ENCODE results near the gene ITPRIP. TPM values are rescaled to one million over a fixed set of nuclear protein-coding genes. Genes with fewer than 3 reads are reported as not detected.

ITPRIP gene
- polyA plus RNA-seq, 4 donors, result 10.0 to 13.7 (median 11.3) TPM

- DNase-seq (ENCODE audit: low read depth in 4 of 4, low spot score in 3 of 4), result peak in 3 of 4 donors; percentile 71 to 79 (median 73)
Measured at GRCh38 chr10:104291439-104291951, 46.8 kb downstream of the ITPRIP start.

GRCh38 chr10:104288355-104288754, 49.9 kb downstream of the ITPRIP start:
- no peak for DNase-seq (ENCODE audit: low read depth in 4 of 4, low spot score in 3 of 4)

- no peak for DNase-seq (ENCODE audit: low read depth in 4 of 4, low spot score in 3 of 4)
Measured at GRCh38 chr10:104286939-104287338, 51.3 kb downstream of the ITPRIP start.

GRCh38 chr10:104284846-104285245, 53.4 kb downstream of the ITPRIP start:
- DNase-seq (ENCODE audit: low read depth in 4 of 4, low spot score in 3 of 4), result no peak

- no peak for DNase-seq (ENCODE audit: low read depth in 4 of 4, low spot score in 3 of 4)
Measured at GRCh38 chr10:104281694-104282093, 56.6 kb downstream of the ITPRIP start.

- no peak for DNase-seq (ENCODE audit: low read depth in 4 of 4, low spot score in 3 of 4)
Measured at GRCh38 chr10:104279550-104280259, 58.6 kb downstream of the ITPRIP start.

- no peak for DNase-seq (ENCODE audit: low read depth in 4 of 4, low spot score in 3 of 4)
Measured at GRCh38 chr10:104277785-104278184, 60.5 kb downstream of the ITPRIP start.

- no peak for DNase-seq (ENCODE audit: low read depth in 4 of 4, low spot score in 3 of 4)
Measured at GRCh38 chr10:104276192-104276591, 62.1 kb downstream of the ITPRIP start.

- peak in 1 of 4 donors; percentile 70 for DNase-seq (ENCODE audit: low read depth in 4 of 4, low spot score in 3 of 4)
Measured at GRCh38 chr10:104274762-104275721, 63.2 kb downstream of the ITPRIP start.

- no peak for DNase-seq (ENCODE audit: low read depth in 4 of 4, low spot score in 3 of 4)
Measured at GRCh38 chr10:104273899-104274575, 64.2 kb downstream of the ITPRIP start.

GRCh38 chr10:104273286-104273685, 65.0 kb downstream of the ITPRIP start:
- no peak for DNase-seq (ENCODE audit: low read depth in 4 of 4, low spot score in 3 of 4)

- DNase-seq (ENCODE audit: low read depth in 4 of 4, low spot score in 3 of 4), result peak; percentile 92 to 97 (median 94)
Measured at GRCh38 chr10:104268713-104269645, 69.3 kb downstream of the ITPRIP start, which contains the start of gene GSTO2. TSS of gene GSTO2 (plus strand) at chr10:104269184. CDS start at chr10:104274916, 5,732 bp downstream.

GRCh38 chr10:104268405-104268712, 69.9 kb downstream of the ITPRIP start:
- DNase-seq (ENCODE audit: low read depth in 4 of 4, low spot score in 3 of 4), result no peak

- no peak for DNase-seq (ENCODE audit: low read depth in 4 of 4, low spot score in 3 of 4)
Measured at GRCh38 chr10:104267721-104268404, 70.4 kb downstream of the ITPRIP start.

GRCh38 chr10:104264783-104265182, 73.5 kb downstream of the ITPRIP start:
- no peak for DNase-seq (ENCODE audit: low read depth in 4 of 4, low spot score in 3 of 4)

- no peak for DNase-seq (ENCODE audit: low read depth in 4 of 4, low spot score in 3 of 4)
Measured at GRCh38 chr10:104262055-104262454, 76.2 kb downstream of the ITPRIP start.

- no peak for DNase-seq (ENCODE audit: low read depth in 4 of 4, low spot score in 3 of 4)
Measured at GRCh38 chr10:104260775-104261115, 77.5 kb downstream of the ITPRIP start.

GRCh38 chr10:104259999-104260774, 78.1 kb downstream of the ITPRIP start:
- DNase-seq (ENCODE audit: low read depth in 4 of 4, low spot score in 3 of 4), result no peak

All from right renal pelvis (tissue), 4 donors.